Central memory CD8-positive, alpha-beta T cell (primary cell): ENCODE measurements around the gene ESAM.
A peak's percentile ranks its signal among the peaks of the same experiment; 100 is the strongest.

Experiments used
- ATAC-seq: fragments of 150-1000 bp; cut with Tn5 transposase; replicated peaks from 2 replicates; pipeline ENCODE4 v1.10.0; 2022; ENCODE audit warnings: mild to moderate bottlenecking, moderate FRiP score, moderate number of reproducible peaks; ENCODE audit not compliant: poor library complexity, severe bottlenecking; ENCODE audit errors: extremely low read depth
- DNase-seq, 2 donors: peaks; one replicate each; pipeline ENCODE4 v3.0.0; 2021; ENCODE audit warnings: low spot score in 2 of 2
- H3K27ac Mint-ChIP-seq: one replicate; pipeline ENCODE4 v1.8.0; 2022; ENCODE audit warnings: low read depth, mild to moderate bottlenecking, moderate library complexity, mixed read lengths
- H3K27me3 Mint-ChIP-seq: one replicate; pipeline ENCODE4 v1.8.0; 2022; ENCODE audit warnings: mixed read lengths
- H3K36me3 Mint-ChIP-seq: one replicate; pipeline ENCODE4 v1.8.0; 2022; ENCODE audit warnings: mild to moderate bottlenecking, moderate library complexity, mixed read lengths; ENCODE audit not compliant: insufficient read depth
- H3K4me1 Mint-ChIP-seq: one replicate; pipeline ENCODE4 v1.8.0; 2022; ENCODE audit warnings: mixed read lengths
- H3K4me3 Mint-ChIP-seq: one replicate; pipeline ENCODE4 v1.8.0; 2022; ENCODE audit warnings: mild to moderate bottlenecking, moderate library complexity, mixed read lengths
- H3K9me3 Mint-ChIP-seq: one replicate; pipeline ENCODE4 v1.8.0; 2022; ENCODE audit warnings: mixed read lengths

Gene ESAM, protein sequence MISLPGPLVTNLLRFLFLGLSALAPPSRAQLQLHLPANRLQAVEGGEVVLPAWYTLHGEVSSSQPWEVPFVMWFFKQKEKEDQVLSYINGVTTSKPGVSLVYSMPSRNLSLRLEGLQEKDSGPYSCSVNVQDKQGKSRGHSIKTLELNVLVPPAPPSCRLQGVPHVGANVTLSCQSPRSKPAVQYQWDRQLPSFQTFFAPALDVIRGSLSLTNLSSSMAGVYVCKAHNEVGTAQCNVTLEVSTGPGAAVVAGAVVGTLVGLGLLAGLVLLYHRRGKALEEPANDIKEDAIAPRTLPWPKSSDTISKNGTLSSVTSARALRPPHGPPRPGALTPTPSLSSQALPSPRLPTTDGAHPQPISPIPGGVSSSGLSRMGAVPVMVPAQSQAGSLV

GRCh38 chr11:124762105-124762623 lies at the start of gene ESAM:
Gene ESAM, minus strand, starts transcription at chr11:124762290. Its CDS starts 136 bp downstream, at chr11:124762154.
- H3K36me3 Mint-ChIP-seq: peaks cover 14% of the 10 kb centered on the region
- H3K27me3 Mint-ChIP-seq: peaks cover 56% of the 10 kb centered on the region
- H3K9me3 Mint-ChIP-seq: no peaks in the 10 kb centered on the region
- H3K4me1 Mint-ChIP-seq: peaks cover 18% of the 10 kb centered on the region
- peak within 1 kb of the TSS; percentile 88 for H3K4me3 Mint-ChIP-seq
- peak within 1 kb of the TSS; percentile 75 for H3K27ac Mint-ChIP-seq
- ATAC-seq (peak; percentile 73), DNase-seq (no peak)

DNA sequence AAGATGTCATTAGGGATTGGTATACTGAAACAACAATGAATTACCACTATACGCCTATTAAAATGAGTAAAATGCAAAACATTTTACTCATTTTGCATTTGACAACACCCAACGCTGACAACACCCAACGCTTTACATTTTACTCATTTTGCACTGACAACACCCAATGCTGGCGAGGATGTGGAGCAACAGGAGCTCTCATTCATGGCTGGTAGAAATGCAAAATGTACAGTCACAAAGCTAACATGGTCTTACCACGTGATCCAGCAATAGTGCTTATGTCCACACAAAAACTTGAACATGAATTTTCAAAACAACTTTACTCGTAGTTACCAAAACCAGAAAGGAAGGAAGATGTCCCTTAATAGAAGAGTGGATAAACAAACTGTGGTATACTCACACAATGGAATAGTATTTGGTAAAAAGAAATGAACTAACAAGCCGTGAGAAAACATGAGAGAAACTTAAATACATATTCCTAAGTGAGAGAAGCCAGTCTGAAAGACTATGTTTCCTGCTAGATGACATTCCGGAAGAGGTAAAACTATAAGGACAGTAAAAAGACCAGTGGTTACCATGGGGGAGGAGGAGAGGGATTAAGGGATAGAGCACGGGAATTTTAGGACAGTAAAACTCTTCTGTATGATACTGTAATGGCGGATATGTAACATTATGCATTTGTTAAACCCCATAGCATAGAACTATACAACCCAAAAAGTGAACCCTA lies 49.5 kb upstream of the ESAM start:
- H3K4me1 Mint-ChIP-seq: no peaks in the 10 kb centered on the region
- peaks cover 25% of the 10 kb centered on the region for H3K27me3 Mint-ChIP-seq
- H3K27ac Mint-ChIP-seq: no peak overlapping the region
- DNase-seq (no peak), ATAC-seq (no peak)
- H3K9me3 Mint-ChIP-seq: no peaks in the 10 kb centered on the region
- H3K4me3 Mint-ChIP-seq: no peak overlapping the region
- no peaks in the 10 kb centered on the region for H3K36me3 Mint-ChIP-seq

DNA sequence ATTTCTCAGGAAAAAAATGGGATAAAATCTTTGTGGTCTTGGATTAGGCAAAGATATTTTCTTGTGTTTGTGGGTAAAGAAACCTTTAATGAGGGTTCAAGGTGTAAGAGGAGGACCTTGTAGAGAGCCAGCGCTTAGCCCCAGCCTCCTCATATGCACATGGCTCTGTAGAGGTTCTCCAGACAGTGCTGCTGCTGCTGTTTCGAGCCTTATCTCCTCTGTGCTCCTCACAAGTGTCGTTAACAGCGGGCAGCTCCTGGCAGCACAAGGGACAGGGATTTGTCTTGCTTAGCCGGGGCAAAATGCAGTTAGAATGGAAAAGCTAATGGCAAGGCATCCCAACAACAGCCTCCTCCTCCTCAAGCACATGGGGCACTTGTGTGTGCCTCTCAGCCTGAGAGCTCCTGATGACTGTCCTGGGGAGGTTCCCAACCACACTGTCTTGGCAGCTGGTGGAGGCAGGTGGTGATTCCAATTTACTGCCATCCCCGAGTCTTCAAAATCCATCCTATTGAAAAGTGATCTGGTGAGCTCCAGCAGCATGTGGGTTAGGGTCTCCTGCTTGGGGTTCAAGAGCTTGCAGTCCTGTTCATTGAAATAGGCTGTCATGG lies 45.7 kb upstream of the ESAM start:
- Mint-ChIP-seq H3K9me3 (no peaks in the 10 kb centered on the region), H3K27me3 (no peaks in the 10 kb centered on the region), H3K4me3 (no peak overlapping the region), H3K4me1 (no peaks in the 10 kb centered on the region), H3K36me3 (no peaks in the 10 kb centered on the region), H3K27ac (no peak overlapping the region)
- ATAC-seq (no peak), DNase-seq (no peak)

DNA sequence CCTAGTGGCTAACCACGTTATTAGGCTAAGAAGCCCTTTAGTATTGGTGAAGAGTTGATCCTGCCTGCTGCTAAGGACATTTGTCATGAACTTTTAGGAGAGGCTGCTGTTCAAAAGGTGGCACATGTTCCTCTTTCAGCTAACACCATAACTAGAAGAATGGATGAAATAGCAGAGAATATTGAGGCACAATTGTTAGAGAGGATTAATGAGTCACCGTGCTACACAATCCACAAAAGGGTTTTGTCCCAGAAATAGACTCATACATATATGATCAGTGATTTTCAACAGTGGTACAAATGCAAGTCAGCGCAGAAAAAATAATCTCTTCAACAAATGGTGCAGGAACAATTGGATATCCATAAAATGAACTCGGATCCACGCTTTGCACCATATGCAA lies 45.1 kb upstream of the ESAM start:
- DNase-seq (no peak), ATAC-seq (no peak)
- Mint-ChIP-seq H3K9me3 (no peaks in the 10 kb centered on the region), H3K4me1 (no peaks in the 10 kb centered on the region), H3K27ac (no peak overlapping the region), H3K4me3 (no peak overlapping the region), H3K36me3 (no peaks in the 10 kb centered on the region), H3K27me3 (no peaks in the 10 kb centered on the region)

DNA sequence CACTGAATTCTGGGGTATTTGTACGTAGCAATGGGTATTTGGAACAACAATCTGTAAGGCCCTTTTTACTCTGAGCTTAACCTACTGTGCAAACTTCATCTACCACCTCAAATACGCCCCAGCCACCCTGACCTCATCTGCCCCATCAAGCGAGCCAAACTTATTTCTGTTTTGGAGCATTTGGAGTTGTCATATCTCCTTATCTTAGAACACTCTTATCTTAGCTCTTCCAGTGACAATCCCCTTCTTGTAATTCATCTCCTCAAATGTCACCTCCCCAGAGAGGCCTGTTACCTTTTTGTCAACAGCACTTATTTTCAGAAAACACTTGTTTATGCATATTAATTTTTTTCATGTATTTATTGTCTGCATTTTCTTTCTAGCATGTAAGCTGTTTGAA lies 42.8 kb upstream of the ESAM start:
- Mint-ChIP-seq H3K27ac (no peak overlapping the region), H3K36me3 (peaks cover 2% of the 10 kb centered on the region)
- ATAC-seq: no peak

DNA sequence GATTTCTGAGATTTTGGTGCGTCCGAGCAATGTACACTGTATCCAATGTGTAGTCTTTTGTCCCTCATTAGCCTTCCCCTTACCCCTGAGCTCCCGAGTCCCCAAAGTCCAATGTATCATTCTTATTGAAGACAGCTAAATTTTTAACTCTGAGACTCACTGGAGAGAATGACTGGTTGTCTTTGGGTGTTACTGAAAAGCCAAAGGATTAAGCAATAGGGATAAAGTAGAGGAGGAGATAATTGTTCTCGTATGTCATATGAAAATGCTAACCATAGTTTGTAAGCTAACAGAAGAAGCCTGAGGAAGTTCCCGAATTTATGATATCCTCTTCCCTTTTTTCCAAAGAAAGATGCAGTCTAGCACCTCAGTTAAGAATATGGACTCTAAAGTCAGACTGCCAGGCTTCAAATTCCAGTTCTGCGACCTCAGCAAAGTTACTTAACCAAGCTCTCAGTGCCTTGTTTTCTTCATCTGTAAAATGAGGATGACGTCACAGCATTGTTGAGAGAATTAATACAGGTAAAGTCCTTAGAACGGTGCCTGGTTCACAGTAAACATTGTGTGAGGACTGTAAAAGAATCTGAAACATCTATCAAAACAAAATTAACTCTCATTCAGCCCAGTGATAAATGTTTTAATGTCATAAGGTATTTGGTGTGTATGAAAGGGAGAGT lies 39.7 kb upstream of the ESAM start:
- ATAC-seq (no peak), DNase-seq (no peak)
- Mint-ChIP-seq H3K27me3 (no peaks in the 10 kb centered on the region), H3K27ac (peak overlapping the region; percentile 87), H3K36me3 (peaks cover 10% of the 10 kb centered on the region), H3K9me3 (no peaks in the 10 kb centered on the region), H3K4me1 (peaks cover 16% of the 10 kb centered on the region), H3K4me3 (peak overlapping the region; percentile 91)

More for the DNA sequence above, 42.8 kb upstream of the ESAM start:
- no peak overlapping the region for H3K4me3 Mint-ChIP-seq
- no peaks in the 10 kb centered on the region for H3K27me3 Mint-ChIP-seq
- H3K9me3 Mint-ChIP-seq: no peaks in the 10 kb centered on the region
- no peaks in the 10 kb centered on the region for H3K4me1 Mint-ChIP-seq
- DNase-seq: no peak

DNA sequence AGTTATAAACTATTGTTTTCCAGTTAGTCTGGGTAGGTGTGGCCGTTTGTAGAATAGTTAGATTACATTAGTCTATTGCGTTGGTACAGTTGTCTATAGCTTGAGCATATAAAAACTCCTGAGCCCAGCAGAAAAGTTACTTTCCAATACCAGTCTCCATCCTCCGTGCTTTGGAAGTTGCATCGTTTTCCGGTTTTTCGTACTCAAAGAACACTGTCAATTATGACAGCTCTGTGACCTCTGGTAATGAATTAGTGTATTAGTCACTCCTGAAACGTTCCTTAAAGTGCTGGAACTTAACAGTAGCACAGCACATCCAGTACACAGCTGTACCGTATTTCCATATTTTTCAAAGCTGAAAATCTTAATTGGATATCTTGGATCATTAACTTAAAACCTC lies 38.9 kb upstream of the ESAM start:
- H3K27ac Mint-ChIP-seq: peak overlapping the region; percentile 87
- H3K36me3 Mint-ChIP-seq: peaks cover 10% of the 10 kb centered on the region

DNA sequence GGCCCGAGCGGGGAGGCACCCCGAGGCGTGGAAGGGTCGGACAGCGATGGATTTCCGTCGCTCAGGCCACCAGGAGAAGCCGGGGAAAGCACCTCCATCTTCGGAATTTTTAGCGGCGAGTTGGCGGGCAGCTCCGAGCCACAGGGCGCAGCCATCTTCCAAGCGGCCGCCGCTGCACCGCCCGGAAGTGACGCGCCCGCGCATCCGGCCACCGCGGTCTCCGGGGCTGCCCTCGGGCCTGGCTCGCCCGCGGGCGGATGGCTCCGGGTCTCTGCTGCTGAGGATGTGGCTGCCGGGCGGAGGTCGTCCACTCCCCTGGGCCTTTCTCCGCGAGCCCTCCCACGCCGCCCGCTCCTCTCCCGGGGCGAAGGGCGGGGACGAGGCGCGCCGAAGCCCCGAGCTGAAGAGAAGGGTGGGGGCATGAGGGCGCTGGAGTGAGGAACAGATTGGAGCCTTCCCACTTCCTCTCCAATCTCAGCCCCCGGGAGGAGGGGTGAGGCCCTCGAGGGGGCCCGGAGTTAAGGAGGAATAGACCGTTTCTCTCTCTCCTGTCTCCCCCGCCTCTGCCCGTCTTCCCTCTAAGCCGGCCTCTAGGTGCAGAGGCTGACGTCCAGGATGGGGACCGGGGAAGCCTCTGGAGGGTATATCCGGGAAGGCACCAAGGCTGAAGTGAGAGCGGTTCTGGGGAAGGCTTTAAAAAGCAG lies 38.3 kb upstream of the ESAM start, which contains the start of gene MSANTD2:
Gene MSANTD2 (minus strand): TSS at position 181 of the 704 bp plus-strand sequence. CDS start 26 bp downstream, at position 155.
- Mint-ChIP-seq H3K4me3 (peak within 1 kb of the TSS; percentile 91), H3K27ac (peak within 1 kb of the TSS; percentile 89), H3K4me1 (peaks cover 16% of the 10 kb centered on the region), H3K36me3 (peaks cover 10% of the 10 kb centered on the region), H3K27me3 (no peaks in the 10 kb centered on the region), H3K9me3 (no peaks in the 10 kb centered on the region)
- DNase-seq: peak; percentile 58 to 68
- ATAC-seq: peak; percentile 89

More for the DNA sequence above, 38.9 kb upstream of the ESAM start:
- DNase-seq: no peak
- H3K4me3 Mint-ChIP-seq: peak overlapping the region; percentile 91
- no peaks in the 10 kb centered on the region for H3K9me3 Mint-ChIP-seq
- H3K4me1 Mint-ChIP-seq: peaks cover 16% of the 10 kb centered on the region
- ATAC-seq: no peak
- H3K27me3 Mint-ChIP-seq: no peaks in the 10 kb centered on the region

DNA sequence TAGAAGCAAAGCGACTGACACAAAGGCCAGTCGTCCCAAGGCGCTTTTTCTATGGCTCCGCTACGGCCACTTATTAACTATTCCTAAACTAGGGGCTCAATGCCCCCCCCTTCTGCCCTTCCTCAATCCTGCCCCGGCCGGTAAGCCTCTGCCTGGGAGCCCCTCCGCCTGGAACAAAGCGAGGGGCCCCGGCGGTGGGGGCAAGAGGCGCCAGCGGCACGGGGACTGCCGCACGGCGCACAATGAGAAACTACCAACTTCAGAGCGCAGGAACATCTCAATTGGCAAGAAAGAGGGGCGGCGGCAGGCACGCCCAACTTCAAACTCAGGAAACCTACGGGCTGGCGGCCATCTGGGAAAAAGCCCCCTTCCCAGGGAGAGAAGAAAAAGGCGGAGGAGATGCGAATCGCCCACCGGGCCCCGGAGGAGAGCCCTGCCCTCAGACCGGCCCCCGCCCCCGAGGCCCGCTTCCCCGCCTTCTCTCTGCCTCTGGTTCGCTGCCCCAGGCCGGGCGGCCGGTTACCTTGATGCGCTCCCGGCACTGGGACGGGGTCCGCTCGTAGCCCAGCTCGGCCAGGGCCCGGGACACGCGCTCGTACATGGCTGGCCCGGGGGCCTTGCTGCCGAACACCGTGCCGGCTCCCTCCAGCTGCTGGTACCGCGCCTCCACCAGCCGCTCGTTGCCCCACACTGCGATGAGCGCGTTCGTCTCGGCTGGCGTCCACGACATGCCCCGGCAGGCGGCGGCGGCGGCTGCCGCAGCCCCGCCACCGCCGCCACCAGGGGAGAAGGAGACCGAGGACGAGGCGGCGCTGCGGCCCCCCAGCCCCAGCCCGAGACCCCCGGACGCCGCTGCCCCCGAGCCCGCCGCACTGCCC lies 37.5 kb upstream of the ESAM start:
- H3K4me1 Mint-ChIP-seq: peaks cover 16% of the 10 kb centered on the region
- peak; percentile 16 to 31 for DNase-seq

DNA sequence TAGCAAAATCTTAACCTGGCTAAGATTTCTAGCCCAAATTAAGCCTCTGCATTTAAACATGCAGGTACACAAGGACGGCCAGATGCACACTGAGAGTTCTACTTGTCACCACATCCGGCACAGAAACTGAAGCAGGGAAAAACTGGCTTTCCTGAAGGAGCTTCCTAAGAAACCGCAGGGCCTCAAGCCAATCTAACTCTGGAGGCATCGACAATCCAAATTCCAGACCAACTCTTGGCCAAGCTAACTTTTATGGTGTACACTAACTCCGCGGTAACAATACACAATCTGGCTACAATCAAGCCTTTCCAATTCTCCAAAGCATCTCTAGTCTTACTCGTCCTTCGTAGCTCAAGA lies 36.9 kb upstream of the ESAM start:
- H3K4me3 Mint-ChIP-seq: peak overlapping the region; percentile 91
- peak overlapping the region; percentile 89 for H3K27ac Mint-ChIP-seq
- peaks cover 16% of the 10 kb centered on the region for H3K4me1 Mint-ChIP-seq
- no peaks in the 10 kb centered on the region for H3K9me3 Mint-ChIP-seq
- DNase-seq (no peak), ATAC-seq (no peak)
- H3K36me3 Mint-ChIP-seq: peaks cover 10% of the 10 kb centered on the region
- no peaks in the 10 kb centered on the region for H3K27me3 Mint-ChIP-seq

More for the DNA sequence above, 37.5 kb upstream of the ESAM start:
- H3K9me3 Mint-ChIP-seq: no peaks in the 10 kb centered on the region
- peak; percentile 59 for ATAC-seq
- peak overlapping the region; percentile 91 for H3K4me3 Mint-ChIP-seq
- H3K27ac Mint-ChIP-seq: peak overlapping the region; percentile 89
- peaks cover 10% of the 10 kb centered on the region for H3K36me3 Mint-ChIP-seq
- H3K27me3 Mint-ChIP-seq: no peaks in the 10 kb centered on the region

GRCh38 chr11:124796312-124796711 lies 34.2 kb upstream of the ESAM start:
- DNase-seq (no peak), ATAC-seq (no peak)
- H3K27ac Mint-ChIP-seq: no peak overlapping the region
- H3K4me3 Mint-ChIP-seq: no peak overlapping the region
- H3K27me3 Mint-ChIP-seq: no peaks in the 10 kb centered on the region
- no peaks in the 10 kb centered on the region for H3K9me3 Mint-ChIP-seq
- H3K36me3 Mint-ChIP-seq: peaks cover 11% of the 10 kb centered on the region
- peaks cover 31% of the 10 kb centered on the region for H3K4me1 Mint-ChIP-seq
